PC-9 (cell line): ENCODE results near the gene EXOC4. TPM values are rescaled to one million over a fixed set of nuclear protein-coding genes. Genes with fewer than 3 reads are reported as not detected.

Source experiments
- BruUV-seq: library from RNA; stranded (reverse); fragments of 400-500 nt; replicated peaks from 2 replicates; lab custom pipeline; 2021; lab: Mats Ljungman, UMichigan
- CTCF ChIA-PET: fragments of 300-600 bp; sonication (Branson Sonifier 250); formaldehyde crosslinking; loops from one replicate; lab custom pipeline; 2022; ENCODE audit warnings: antibody characterized with exemption; lab: Charles Lee
- POLR2A ChIA-PET: fragments of 300-600 bp; sonication (Branson Sonifier 250); formaldehyde crosslinking; loops from one replicate; lab custom pipeline; 2022; ENCODE audit warnings: antibody characterized with exemption; ENCODE audit not compliant: unreplicated experiment; lab: Charles Lee
- DNase-seq, 2 experiments: peaks; one replicate each; pipeline versions ENCODE4 v3.0.0 to v3.0.0-alpha.2; 2015 to 2022; ENCODE audit warnings: mixed read lengths in 1 of 2
- H2AFZ ChIP-seq: fragments of 200-600 bp; sonication (generic); 2 replicates; pipeline ENCODE4 v1.8.1; 2017; ENCODE audit warnings: antibody characterized with exemption
- H3F3A ChIP-seq: fragments of 200-600 bp; sonication (generic); 2 replicates; pipeline ENCODE4 v1.8.1; 2017; ENCODE audit warnings: antibody characterized with exemption, mild to moderate bottlenecking, low read depth; ENCODE audit not compliant: insufficient read depth
- H3K27ac ChIP-seq: fragments of 200-600 bp; sonication (generic); 2 replicates; pipeline ENCODE4 v1.6.1; 2016; ENCODE audit warnings: mixed run types
- H3K27me3 ChIP-seq: fragments of 200-600 bp; sonication (generic); 2 replicates; pipeline ENCODE4 v1.6.1; 2016; ENCODE audit warnings: low read depth, mixed run types; ENCODE audit not compliant: insufficient read depth
- H3K36me3 ChIP-seq: fragments of 200-600 bp; sonication (generic); 2 replicates; pipeline ENCODE4 v1.6.1; 2016; ENCODE audit warnings: low read depth, mixed run types
- H3K4me1 ChIP-seq: fragments of 200-600 bp; sonication (generic); replicated peaks from 2 replicates; pipeline ENCODE4 v1.6.1; 2016; ENCODE audit warnings: mixed run types; ENCODE audit not compliant: insufficient read depth
- H3K4me2 ChIP-seq: fragments of 200-600 bp; sonication (generic); 2 replicates; pipeline ENCODE4 v1.6.1; 2017; ENCODE audit warnings: mixed run types
- H3K4me3 ChIP-seq: fragments of 200-600 bp; sonication (generic); 2 replicates; pipeline ENCODE4 v1.6.1; 2016; ENCODE audit warnings: mixed run types
- H3K79me2 ChIP-seq: fragments of 200-600 bp; sonication (generic); 2 replicates; pipeline ENCODE4 v1.6.1; 2017; ENCODE audit warnings: low read depth, mixed run types
- H3K9me2 ChIP-seq: fragments of 200-600 bp; sonication (generic); 2 replicates; pipeline ENCODE4 v1.8.1; 2017; ENCODE audit warnings: mild to moderate bottlenecking; ENCODE audit not compliant: insufficient read depth
- H3K9me3 ChIP-seq: fragments of 200-600 bp; sonication (generic); 2 replicates; pipeline ENCODE4 v1.8.1; 2016; ENCODE audit warnings: low read depth; ENCODE audit not compliant: insufficient read depth
- H4K20me1 ChIP-seq: fragments of 200-600 bp; sonication (generic); 2 replicates; pipeline ENCODE4 v1.8.1; 2017; ENCODE audit not compliant: insufficient read depth
- EZH2 ChIP-seq: fragments of 200-600 bp; sonication (generic); IDR thresholded peaks from 2 replicates; pipeline ENCODE4 v1.8.0; 2017; ENCODE audit warnings: antibody characterized with exemption, low read depth
- intact Hi-C: fragments of 100-400 bp; cut with micrococcal nuclease; formaldehyde crosslinking; loops from one replicate; pipeline ENCODE4 v1.10.0; 2022; ENCODE audit not compliant: unreplicated experiment
- total RNA-seq: library from RNA; stranded (reverse); gene quantifications from 2 replicates; pipeline ENCODE4 v1.2.3, GENCODE V29; 2021
- TF ChIP-seq, protein P1 (sequence below): fragments of 200-600 bp; sonication (generic); conservative IDR thresholded peaks from 2 replicates; pipeline ENCODE4 v1.6.1; 2017; ENCODE audit warnings: mixed run types, antibody characterized with exemption, mild to moderate bottlenecking, moderate library complexity

The EXOC4 gene
- total RNA-seq, 1 experiment from 2014 or later = 101 TPM

- no peak for DNase-seq
- CTCF ChIA-PET = no interaction called here
- Histone ChIP-seq H3K4me2 (no peak overlapping the region), H3K27me3 (no peaks in the 10 kb centered on the region), H3K4me1 (no peaks in the 10 kb centered on the region), H3K36me3 (no peaks in the 10 kb centered on the region), H3K9me3 (no peaks in the 10 kb centered on the region), H3K9me2 (no peaks in the 10 kb centered on the region), H3K4me3 (no peak overlapping the region), H4K20me1 (no peaks in the 10 kb centered on the region; the same call in 1 of the 2 replicates), H3K27ac (no peak overlapping the region), H3F3A (no peaks in the 10 kb centered on the region), H2AFZ (no peak overlapping the region), H3K79me2 (no peaks in the 10 kb centered on the region)
- TF ChIP-seq, protein P1, sequence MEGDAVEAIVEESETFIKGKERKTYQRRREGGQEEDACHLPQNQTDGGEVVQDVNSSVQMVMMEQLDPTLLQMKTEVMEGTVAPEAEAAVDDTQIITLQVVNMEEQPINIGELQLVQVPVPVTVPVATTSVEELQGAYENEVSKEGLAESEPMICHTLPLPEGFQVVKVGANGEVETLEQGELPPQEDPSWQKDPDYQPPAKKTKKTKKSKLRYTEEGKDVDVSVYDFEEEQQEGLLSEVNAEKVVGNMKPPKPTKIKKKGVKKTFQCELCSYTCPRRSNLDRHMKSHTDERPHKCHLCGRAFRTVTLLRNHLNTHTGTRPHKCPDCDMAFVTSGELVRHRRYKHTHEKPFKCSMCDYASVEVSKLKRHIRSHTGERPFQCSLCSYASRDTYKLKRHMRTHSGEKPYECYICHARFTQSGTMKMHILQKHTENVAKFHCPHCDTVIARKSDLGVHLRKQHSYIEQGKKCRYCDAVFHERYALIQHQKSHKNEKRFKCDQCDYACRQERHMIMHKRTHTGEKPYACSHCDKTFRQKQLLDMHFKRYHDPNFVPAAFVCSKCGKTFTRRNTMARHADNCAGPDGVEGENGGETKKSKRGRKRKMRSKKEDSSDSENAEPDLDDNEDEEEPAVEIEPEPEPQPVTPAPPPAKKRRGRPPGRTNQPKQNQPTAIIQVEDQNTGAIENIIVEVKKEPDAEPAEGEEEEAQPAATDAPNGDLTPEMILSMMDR = no peak
- TF ChIP-seq EZH2 = no peak
- intact Hi-C loops = loop anchor here (5.0 kb wide), 1 partner anchor 143 kb away; no protein-coding TSS in a partner anchor
- no TSS peak for BruUV-seq
- POLR2A ChIA-PET = no interaction called here
Measured at GRCh38 chr7:133709036-133709880, 456.4 kb downstream of the EXOC4 start.

- no peaks in the 10 kb centered on the region for H3K36me3 ChIP-seq
- intact Hi-C loops = no loop called here
- H3K9me3 ChIP-seq = no peaks in the 10 kb centered on the region
- no peak for DNase-seq
- no peak overlapping the region for H2AFZ ChIP-seq
- H3K4me2 ChIP-seq = no peak overlapping the region
- 0 out of 2 replicates have a peak, but pooled peaks cover 5% of the 10 kb centered on the region for H3K9me2 ChIP-seq
- H4K20me1 ChIP-seq = no peaks in the 10 kb centered on the region; the same call in 1 of the 2 replicates
- H3F3A ChIP-seq = no peaks in the 10 kb centered on the region
- CTCF ChIA-PET = interaction anchor here (0.6 kb wide), 1 partner anchor 27 kb away, joined by 4 read pairs; no protein-coding TSS in a partner anchor
- TF ChIP-seq EZH2 = no peak
- H3K79me2 ChIP-seq = no peaks in the 10 kb centered on the region
- H3K27me3 ChIP-seq = no peaks in the 10 kb centered on the region
- no peak overlapping the region for H3K4me3 ChIP-seq
- no peak overlapping the region for H3K27ac ChIP-seq
- POLR2A ChIA-PET = no interaction called here
- H3K4me1 ChIP-seq = no peaks in the 10 kb centered on the region
- no TSS peak for BruUV-seq
Measured at GRCh38 chr7:133712544-133712943, 459.7 kb downstream of the EXOC4 start.

DNA sequence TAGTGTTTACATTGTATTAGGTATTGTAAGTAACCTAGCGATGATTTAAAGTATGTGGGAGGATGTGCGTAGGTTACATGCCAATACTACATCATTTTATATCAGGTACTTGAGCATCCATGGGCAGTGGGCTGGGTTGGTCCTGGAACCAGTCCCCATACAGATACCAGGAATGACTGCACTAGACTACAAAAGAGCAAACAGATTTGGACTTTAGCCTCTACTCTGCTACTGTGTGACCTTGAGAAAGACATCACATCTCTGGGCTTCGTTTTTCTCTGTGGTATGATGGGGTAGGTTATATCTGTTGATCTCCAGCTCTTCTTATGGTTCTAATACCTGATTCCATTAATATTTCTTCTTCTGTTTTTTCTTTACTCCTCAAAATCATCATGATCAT lies 461.8 kb downstream of the EXOC4 start:
- H3K36me3 ChIP-seq = no peaks in the 10 kb centered on the region
- H3K27me3 ChIP-seq = no peaks in the 10 kb centered on the region
- 0 out of 2 replicates have a peak, but pooled peaks cover 5% of the 10 kb centered on the region for H3K9me2 ChIP-seq
- CTCF ChIA-PET = no interaction called here
- no TSS peak for BruUV-seq
- no peaks in the 10 kb centered on the region for H3K9me3 ChIP-seq
- POLR2A ChIA-PET = no interaction called here
- no peaks in the 10 kb centered on the region for H3F3A ChIP-seq
- no peaks in the 10 kb centered on the region for H4K20me1 ChIP-seq
- H3K27ac ChIP-seq = no peak overlapping the region
- no peak overlapping the region for H3K4me2 ChIP-seq
- H3K4me1 ChIP-seq = no peaks in the 10 kb centered on the region
- intact Hi-C loops = no loop called here
- H2AFZ ChIP-seq = no peak overlapping the region
- H3K4me3 ChIP-seq = no peak overlapping the region
- no peaks in the 10 kb centered on the region for H3K79me2 ChIP-seq
- no peak for DNase-seq
- TF ChIP-seq EZH2 = no peak
- TF ChIP-seq, protein P1 = no peak
